Measurements from ENCODE around the gene RGL2. TPM values are rescaled to one million over a fixed set of nuclear protein-coding genes. Genes with fewer than 3 reads are reported as not detected.

Gene RGL2
- total and polyA plus RNA-seq, 2 donors (not counting 1 experiment from before 2014, with no cell fraction given), result 98.5 to 133 TPM

DNA sequence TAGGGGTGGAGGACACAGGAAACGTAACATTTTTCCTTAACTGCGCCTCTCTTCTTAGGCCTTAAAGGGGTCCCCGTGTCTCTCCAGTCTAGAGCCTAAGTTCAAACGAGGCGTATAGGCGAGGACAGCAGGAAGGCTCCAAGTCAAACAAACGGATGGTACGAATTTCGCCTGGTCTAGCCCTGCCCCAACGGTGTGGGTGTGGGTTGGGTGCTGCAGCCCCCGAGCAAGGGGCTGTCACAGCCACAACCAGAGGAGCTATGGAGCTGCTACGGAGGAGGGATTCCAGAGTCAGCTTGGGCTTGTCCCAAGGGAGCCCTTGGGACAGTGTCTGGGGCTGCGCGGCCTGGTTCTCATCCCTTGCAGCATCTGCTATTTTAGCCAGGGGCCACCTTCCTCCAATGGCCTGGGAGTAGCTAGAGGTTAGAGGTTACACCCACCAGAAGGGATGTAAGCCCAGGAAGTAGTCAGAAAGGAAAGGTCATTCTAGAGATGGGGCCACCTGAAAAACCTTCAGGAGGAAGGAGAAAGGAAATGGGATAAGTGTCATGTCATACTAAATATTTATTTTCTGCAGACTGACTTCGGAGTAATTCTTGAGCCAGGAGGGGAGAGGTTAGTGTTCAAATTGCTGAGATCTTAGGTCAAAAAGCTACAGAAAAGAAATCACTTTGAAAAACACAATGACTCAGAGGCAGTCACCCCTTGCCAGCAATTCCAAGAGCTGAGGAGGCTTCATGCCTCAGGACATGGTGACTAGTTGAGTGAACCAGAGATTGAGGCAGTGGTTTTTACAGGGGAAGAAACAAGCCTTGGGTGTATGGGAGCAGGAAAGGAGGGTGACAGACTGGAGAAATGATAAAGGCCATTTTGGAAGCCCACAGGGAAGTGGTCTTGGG, 48.8 kb downstream of the RGL2 start:
- H3K79me2 ChIP-seq (ENCODE audit: control insufficient read depth, insufficient read depth, low read length), result peaks cover 9% of the 10 kb centered on the region
- H3K4me3 ChIP-seq (ENCODE audit: control extremely low read depth in 1 of 5, extremely low read depth in 1 of 5, insufficient read depth in 1 of 5, low read depth in 2 of 5, low read length in 4 of 5), result peak overlapping the region; percentile 63 to 84 (median 75)
- TF ChIP-seq EZH2 (IDR thresholded peaks at IDR 0.05; ENCODE audit: borderline replicate concordance, insufficient read depth, low read depth, low read length, poor library complexity, severe bottlenecking), result no peak
- TF ChIP-seq, protein P1, sequence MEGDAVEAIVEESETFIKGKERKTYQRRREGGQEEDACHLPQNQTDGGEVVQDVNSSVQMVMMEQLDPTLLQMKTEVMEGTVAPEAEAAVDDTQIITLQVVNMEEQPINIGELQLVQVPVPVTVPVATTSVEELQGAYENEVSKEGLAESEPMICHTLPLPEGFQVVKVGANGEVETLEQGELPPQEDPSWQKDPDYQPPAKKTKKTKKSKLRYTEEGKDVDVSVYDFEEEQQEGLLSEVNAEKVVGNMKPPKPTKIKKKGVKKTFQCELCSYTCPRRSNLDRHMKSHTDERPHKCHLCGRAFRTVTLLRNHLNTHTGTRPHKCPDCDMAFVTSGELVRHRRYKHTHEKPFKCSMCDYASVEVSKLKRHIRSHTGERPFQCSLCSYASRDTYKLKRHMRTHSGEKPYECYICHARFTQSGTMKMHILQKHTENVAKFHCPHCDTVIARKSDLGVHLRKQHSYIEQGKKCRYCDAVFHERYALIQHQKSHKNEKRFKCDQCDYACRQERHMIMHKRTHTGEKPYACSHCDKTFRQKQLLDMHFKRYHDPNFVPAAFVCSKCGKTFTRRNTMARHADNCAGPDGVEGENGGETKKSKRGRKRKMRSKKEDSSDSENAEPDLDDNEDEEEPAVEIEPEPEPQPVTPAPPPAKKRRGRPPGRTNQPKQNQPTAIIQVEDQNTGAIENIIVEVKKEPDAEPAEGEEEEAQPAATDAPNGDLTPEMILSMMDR (IDR thresholded peaks at IDR 0.05), result no peak
- no peaks in the 10 kb centered on the region for H3K9me3 ChIP-seq (ENCODE audit: control extremely low read depth in 1 of 3, control insufficient read depth in 2 of 3, insufficient read depth in 1 of 3, low read length in 2 of 3)
- H4K20me1 ChIP-seq (ENCODE audit: control insufficient read depth, insufficient read depth, low read length, poor library complexity, severe bottlenecking), result no peaks in the 10 kb centered on the region
- H2AFZ ChIP-seq (ENCODE audit: insufficient read depth, low read depth, low read length, poor library complexity, severe bottlenecking), result peak overlapping the region; percentile 87
- peaks cover 12 to 24% of the 10 kb centered on the region in 2 donors for H3K4me1 ChIP-seq (ENCODE audit: control insufficient read depth in 2 of 2, insufficient read depth in 2 of 2, low read length in 2 of 2)
- peaks cover 0 to 9% of the 10 kb centered on the region in 2 experiments for H3K36me3 ChIP-seq (replicated peaks in 1 of 2; ENCODE audit: control extremely low read depth in 1 of 2, control insufficient read depth in 1 of 2, extremely low read depth in 1 of 2, insufficient read depth in 2 of 2, low read length in 1 of 2)
- WGBS (ENCODE audit: insufficient coverage), result 22% methylated on average over 14 of the region's 15 CpGs
- H3K27ac ChIP-seq (ENCODE audit: low read length in 2 of 2), result peak overlapping the region; percentile 75 to 88
- Mint-ChIP-seq H3K27me3 (peaks cover 4% of the 10 kb centered on the region), H3K4me1 (peaks cover 31% of the 10 kb centered on the region), H3K9me3 (ENCODE audit: insufficient read depth) (no peaks in the 10 kb centered on the region), H3K27ac (peak overlapping the region; percentile 97), H3K4me3 (peak overlapping the region; percentile 97)
- ChIA-PET CTCF (interaction anchor here (0.6 to 6.0 kb wide), 18 partner anchors 8 to 305 kb away, joined by 3 to 80 read pairs (median 8); partner anchors contain the start of genes B3GALT4, PFDN6, RPS18 and VPS52), POLR2A (interaction anchor here (0.6 to 1.8 kb wide), 8 partner anchors 22 to 405 kb away, joined by 3 to 13 read pairs (median 4); partner anchors contain the start of genes B3GALT4, RING1, RPS18 and VPS52)
- DNase-seq (no peak), ATAC-seq (ENCODE audit: low read depth) (no peak)
- peaks cover 0 to 4% (median 0%) of the 10 kb centered on the region in 4 experiments for H3K27me3 ChIP-seq (replicated peaks in 1 of 4; ENCODE audit: control extremely low read depth in 1 of 4, control insufficient read depth in 3 of 4, insufficient read depth in 4 of 4, low read length in 3 of 4)
- intact Hi-C loops (cut with micrococcal nuclease), result loop anchor here (1.0 to 10.0 kb wide), 10 partner anchors 21 to 355 kb away; partner anchors contain the start of genes HLA-DMB, HSD17B8, KIFC1 and PFDN6
- peak overlapping the region; percentile 76 for H3K9ac ChIP-seq (ENCODE audit: low read length)
- peak overlapping the region; percentile 98 for H3K4me2 ChIP-seq (replicated peaks; ENCODE audit: low read depth, low read length, poor library complexity, severe bottlenecking)

Data from B cell (primary cell).